Osteocyte (in vitro differentiated cells): Measurements from ENCODE around the gene PARG. TPM values are rescaled to one million over a fixed set of nuclear protein-coding genes. Genes with fewer than 3 reads are reported as not detected.

Experiments used
- DNase-seq: peaks from one replicate; pipeline ENCODE4 v3.0.0; 2021; ENCODE audit warnings: mixed read lengths; ENCODE audit not compliant: unreplicated experiment; ENCODE audit errors: extremely low spot score
- H3K27ac Mint-ChIP-seq: one replicate; pipeline ENCODE4 v1.8.0; 2021; ENCODE audit warnings: mild to moderate bottlenecking, mixed read lengths; ENCODE audit not compliant: unreplicated experiment
- H3K27me3 Mint-ChIP-seq: one replicate; pipeline ENCODE4 v1.8.0; 2021; ENCODE audit warnings: mixed read lengths; ENCODE audit not compliant: unreplicated experiment
- H3K36me3 Mint-ChIP-seq: one replicate; pipeline ENCODE4 v1.8.0; 2021; ENCODE audit warnings: mixed read lengths; ENCODE audit not compliant: unreplicated experiment
- H3K4me1 Mint-ChIP-seq: one replicate; pipeline ENCODE4 v1.8.0; 2021; ENCODE audit warnings: mixed read lengths; ENCODE audit not compliant: unreplicated experiment
- H3K4me3 Mint-ChIP-seq: one replicate; pipeline ENCODE4 v1.8.0; 2021; ENCODE audit warnings: mild to moderate bottlenecking, moderate library complexity, mixed read lengths; ENCODE audit not compliant: unreplicated experiment
- H3K9me3 Mint-ChIP-seq: one replicate; pipeline ENCODE4 v1.8.0; 2021; ENCODE audit warnings: mixed read lengths; ENCODE audit not compliant: unreplicated experiment
- CTCF ChIP-seq: fragments of 200-600 bp; sonication (generic); IDR thresholded peaks from 2 replicates; pipeline ENCODE4 v1.5.0; 2021; ENCODE audit warnings: antibody characterized with exemption, mild to moderate bottlenecking, moderate library complexity
- total RNA-seq: library from RNA; stranded (reverse); gene quantifications from 2 replicates; pipeline ENCODE4 v1.2.1, GENCODE V29; 2021

The PARG gene
- total RNA-seq, 1 donor from 2014 or later = 30.7 TPM

DNA sequence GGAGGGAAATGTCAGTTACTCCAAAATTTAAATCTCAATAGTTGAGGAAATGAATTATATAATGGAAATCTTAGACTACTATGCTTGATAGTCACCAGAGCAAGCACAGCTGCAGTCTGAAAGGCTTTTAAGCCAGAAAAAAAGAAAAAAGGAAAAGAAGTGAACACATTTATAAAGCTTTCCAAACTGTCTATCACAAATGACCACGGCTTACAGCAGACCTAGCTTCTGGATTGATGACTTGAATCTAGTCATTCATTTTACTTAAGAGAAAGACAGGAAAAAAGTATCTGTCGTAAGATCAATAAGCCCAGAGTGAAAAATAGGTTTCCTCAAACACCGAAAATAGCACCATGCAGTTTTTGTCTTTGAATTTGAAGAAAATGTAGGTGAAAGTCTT is 111.8 kb downstream of the PARG start:
- Mint-ChIP-seq H3K9me3 (no peaks in the 10 kb centered on the region), H3K27ac (no peak overlapping the region), H3K27me3 (no peaks in the 10 kb centered on the region), H3K4me1 (peaks cover 6% of the 10 kb centered on the region), H3K4me3 (no peak overlapping the region), H3K36me3 (peaks cover 36% of the 10 kb centered on the region)
- TF ChIP-seq CTCF = no peak
- no peak for DNase-seq

- no peak overlapping the region for H3K27ac Mint-ChIP-seq
- no peaks in the 10 kb centered on the region for H3K27me3 Mint-ChIP-seq
- no peak for TF ChIP-seq CTCF
- no peak for DNase-seq
- H3K4me1 Mint-ChIP-seq = peaks cover 6% of the 10 kb centered on the region
- H3K4me3 Mint-ChIP-seq = no peak overlapping the region
- H3K36me3 Mint-ChIP-seq = peaks cover 31% of the 10 kb centered on the region
- H3K9me3 Mint-ChIP-seq = no peaks in the 10 kb centered on the region
Measured at GRCh38 chr10:49827297-49827696, 114.5 kb downstream of the PARG start.

- H3K27me3 Mint-ChIP-seq = no peaks in the 10 kb centered on the region
- no peak for TF ChIP-seq CTCF
- H3K4me1 Mint-ChIP-seq = no peaks in the 10 kb centered on the region
- H3K36me3 Mint-ChIP-seq = peaks cover 47% of the 10 kb centered on the region
- H3K9me3 Mint-ChIP-seq = no peaks in the 10 kb centered on the region
- H3K4me3 Mint-ChIP-seq = no peak overlapping the region
- no peak overlapping the region for H3K27ac Mint-ChIP-seq
- no peak for DNase-seq
Measured at GRCh38 chr10:49819234-49819958, 122.4 kb downstream of the PARG start.

GRCh38 chr10:49817845-49818244 is 124.0 kb downstream of the PARG start:
- H3K27me3 Mint-ChIP-seq = no peaks in the 10 kb centered on the region
- DNase-seq = no peak
- TF ChIP-seq CTCF = no peak
- H3K4me1 Mint-ChIP-seq = no peaks in the 10 kb centered on the region
- no peaks in the 10 kb centered on the region for H3K9me3 Mint-ChIP-seq
- no peak overlapping the region for H3K27ac Mint-ChIP-seq
- no peak overlapping the region for H3K4me3 Mint-ChIP-seq
- peaks cover 50% of the 10 kb centered on the region for H3K36me3 Mint-ChIP-seq

DNA sequence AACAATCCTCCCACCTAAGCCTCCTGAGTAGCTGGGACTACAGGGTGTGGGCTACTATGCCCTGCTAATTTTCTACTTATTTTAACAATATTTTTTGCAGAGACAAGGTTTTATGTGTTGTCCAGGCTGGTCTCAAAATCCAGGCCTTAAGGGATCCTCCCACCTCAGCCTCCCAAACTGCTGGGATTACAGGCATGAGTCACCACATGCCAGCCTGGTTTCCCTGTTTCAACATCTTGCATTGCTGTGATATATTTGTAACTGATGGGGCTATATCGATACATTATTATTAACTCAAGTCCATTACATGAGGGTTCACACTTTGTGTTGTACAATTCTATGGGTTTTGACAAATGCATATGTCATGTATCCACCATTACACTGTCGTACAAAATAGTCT is 137.8 kb downstream of the PARG start:
- Mint-ChIP-seq H3K4me3 (no peak overlapping the region), H3K4me1 (no peaks in the 10 kb centered on the region), H3K36me3 (peaks cover 2% of the 10 kb centered on the region), H3K9me3 (peaks cover 6% of the 10 kb centered on the region), H3K27ac (no peak overlapping the region), H3K27me3 (peaks cover 14% of the 10 kb centered on the region)
- TF ChIP-seq CTCF = no peak
- DNase-seq = no peak
